Gastrocnemius medialis (tissue), 4 donors: ENCODE results near the gene WTAP.

Experiments
- POLR2A ChIP-seq, 2 donors: fragments of 450-650 bp; IDR thresholded peaks; one replicate each; pipeline ENCODE4 v1.6.1; 2017; ENCODE audit warnings: antibody characterized with exemption in 2 of 2, mild to moderate bottlenecking in 2 of 2, moderate library complexity in 2 of 2
- TF ChIP-seq, protein P1 (sequence below), 5 experiments: fragments of 450-650 bp in 3 of 5; fragments of 200-600 bp in 2 of 5; sonication (generic) in 2 of 5; IDR thresholded peaks in 4 of 5; conservative IDR thresholded peaks in 1 of 5; 1 replicate in 4 of 5; 2 replicates in 1 of 5; pipeline ENCODE4 v1.5.1; 2016 to 2019; ENCODE audit warnings: antibody characterized with exemption in 5 of 5, mild to moderate bottlenecking in 3 of 5, moderate library complexity in 3 of 5

- TF ChIP-seq, protein P1, sequence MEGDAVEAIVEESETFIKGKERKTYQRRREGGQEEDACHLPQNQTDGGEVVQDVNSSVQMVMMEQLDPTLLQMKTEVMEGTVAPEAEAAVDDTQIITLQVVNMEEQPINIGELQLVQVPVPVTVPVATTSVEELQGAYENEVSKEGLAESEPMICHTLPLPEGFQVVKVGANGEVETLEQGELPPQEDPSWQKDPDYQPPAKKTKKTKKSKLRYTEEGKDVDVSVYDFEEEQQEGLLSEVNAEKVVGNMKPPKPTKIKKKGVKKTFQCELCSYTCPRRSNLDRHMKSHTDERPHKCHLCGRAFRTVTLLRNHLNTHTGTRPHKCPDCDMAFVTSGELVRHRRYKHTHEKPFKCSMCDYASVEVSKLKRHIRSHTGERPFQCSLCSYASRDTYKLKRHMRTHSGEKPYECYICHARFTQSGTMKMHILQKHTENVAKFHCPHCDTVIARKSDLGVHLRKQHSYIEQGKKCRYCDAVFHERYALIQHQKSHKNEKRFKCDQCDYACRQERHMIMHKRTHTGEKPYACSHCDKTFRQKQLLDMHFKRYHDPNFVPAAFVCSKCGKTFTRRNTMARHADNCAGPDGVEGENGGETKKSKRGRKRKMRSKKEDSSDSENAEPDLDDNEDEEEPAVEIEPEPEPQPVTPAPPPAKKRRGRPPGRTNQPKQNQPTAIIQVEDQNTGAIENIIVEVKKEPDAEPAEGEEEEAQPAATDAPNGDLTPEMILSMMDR (IDR thresholded peaks at IDR 0.05 in 4 of 5, conservative IDR thresholded peaks at IDR 0.05 in 1 of 5), result no peak
- TF ChIP-seq POLR2A (IDR thresholded peaks at IDR 0.05), result no peak
Observed at GRCh38 chr6:159700970-159701369, 26.3 kb upstream of the WTAP start.
